K562 (cell line): ENCODE data around the gene SLC26A8. TPM values are rescaled to one million over a fixed set of nuclear protein-coding genes. Genes with fewer than 3 reads are reported as not detected.

Experiments used
- ATAC-seq: fragments of 200-7000 bp; cut with Tn5 transposase; 3 replicates; pipeline ENCODE4 v1.9.1; 2020; ENCODE audit warnings: moderate library complexity
- BruUV-seq: library from RNA; stranded (reverse); fragments of 400-500 nt; replicated peaks from 2 replicates; lab custom pipeline; 2021; lab: Mats Ljungman, UMichigan
- CTCF ChIA-PET: fragments of 300-600 bp; formaldehyde crosslinking; extraction: SDS; loops from one replicate; lab custom pipeline; 2021; ENCODE audit warnings: low intra/inter-chr PET ratio; lab: Yijun Ruan, JAX
- POLR2A ChIA-PET: fragments of 300-600, 350-650 bp; sonication (Branson Sonifier 250); formaldehyde crosslinking; extraction: SDS; loops from one replicate; lab custom pipeline; 2021; ENCODE audit warnings: antibody characterized with exemption, inconsistent platforms; lab: Yijun Ruan, JAX
- DNase-seq, 4 experiments: peaks; one replicate each; pipeline versions ENCODE4 v3.0.0 to v3.0.0-alpha.2; 2011 to 2018; ENCODE audit warnings: low spot score in 3 of 4, mixed read lengths in 3 of 4; ENCODE audit errors: extremely low read depth in 1 of 4
- FAIRE-seq: peaks from 2 replicates; lab custom pipeline; 2011; peaks lifted over from hg19 to GRCh38; lab: Jason Lieb, UNC
- H2AFZ ChIP-seq: 2 replicates; pipeline ENCODE4 v1.6.0; 2011; ENCODE audit warnings: low read depth, low read length, control low read depth, inconsistent platforms
- H3K27ac ChIP-seq: fragments of 200-600 bp; 3 replicates; pipeline ENCODE4 v1.8.0; 2011; ENCODE audit warnings: low read depth, mild to moderate bottlenecking, control low read depth, inconsistent platforms, low read length, moderate library complexity, mixed read lengths; ENCODE audit errors: extremely low read depth
- H3K27me3 ChIP-seq, 2 experiments: fragments of 300-600 bp in 1 of 2; 2 replicates in 1 of 2; 3 replicates in 1 of 2; pipeline versions ENCODE4 v1.6.0 to v1.8.0; 2011; ENCODE audit warnings: inconsistent platforms in 2 of 2, low read length in 2 of 2, mild to moderate bottlenecking in 1 of 2, mixed read lengths in 1 of 2, moderate library complexity in 1 of 2; ENCODE audit not compliant: control insufficient read depth in 2 of 2, insufficient read depth in 2 of 2
- H3K36me3 ChIP-seq: fragments of 300-600 bp; 3 replicates; pipeline ENCODE4 v1.8.0; 2011; ENCODE audit warnings: mild to moderate bottlenecking, low read length, inconsistent platforms; ENCODE audit not compliant: control insufficient read depth, insufficient read depth
- H3K4me1 ChIP-seq, 2 experiments: fragments of 200-600 bp in 1 of 2; replicated peaks in 1 of 2; 2 replicates in 1 of 2; 3 replicates in 1 of 2; pipeline versions ENCODE4 v1.5.1 to v1.8.0; 2011; ENCODE audit warnings: inconsistent platforms in 2 of 2, low read length in 2 of 2, mild to moderate bottlenecking in 1 of 2, mixed read lengths in 1 of 2, moderate library complexity in 1 of 2; ENCODE audit not compliant: control insufficient read depth in 2 of 2, insufficient read depth in 2 of 2
- H3K4me2 ChIP-seq: 2 replicates; pipeline ENCODE4 v1.6.1; 2011; ENCODE audit warnings: low read length, control low read depth, inconsistent platforms, mixed read lengths; ENCODE audit not compliant: insufficient read depth
- H3K4me3 ChIP-seq: fragments of 200-600 bp; sonication (generic), shearing (Covaris generic); 2 replicates; pipeline ENCODE4 v1.5.1; 2016; ENCODE audit warnings: control low read depth, inconsistent platforms
- H3K79me2 ChIP-seq: fragments of 200-600 bp; 3 replicates; pipeline ENCODE4 v1.8.0; 2011; ENCODE audit warnings: low read length, inconsistent platforms; ENCODE audit not compliant: control insufficient read depth, insufficient read depth
- H3K9ac ChIP-seq, 2 experiments: 2 replicates each; pipeline versions ENCODE4 v1.6.0 to v1.6.1; 2011; ENCODE audit warnings: low read depth in 2 of 2, low read length in 2 of 2, control low read depth in 1 of 2, inconsistent platforms in 1 of 2, mild to moderate bottlenecking in 1 of 2, mixed read lengths in 1 of 2; ENCODE audit not compliant: insufficient read depth in 1 of 2
- H3K9me1 ChIP-seq: one replicate; pipeline ENCODE4 v1.6.0; 2011; ENCODE audit warnings: inconsistent platforms, mild to moderate bottlenecking, low read length, moderate library complexity; ENCODE audit not compliant: control insufficient read depth, insufficient read depth
- H3K9me3 ChIP-seq: replicated peaks from 2 replicates; pipeline ENCODE4 v1.5.1; 2011; ENCODE audit warnings: low read depth, low read length, inconsistent platforms; ENCODE audit not compliant: control insufficient read depth, insufficient read depth
- H4K20me1 ChIP-seq: replicated peaks from 2 replicates; pipeline ENCODE4 v1.6.1; 2011; ENCODE audit warnings: low read length, inconsistent platforms, mixed read lengths; ENCODE audit not compliant: control insufficient read depth, insufficient read depth
- AFF1 ChIP-seq, 2 experiments: fragments of 450-650 bp; IDR thresholded peaks; 2 replicates each; pipeline ENCODE4 v1.6.1; 2018; ENCODE audit warnings: mild to moderate bottlenecking in 2 of 2, low read depth in 1 of 2; ENCODE audit not compliant: partially characterized antibody in 2 of 2
- ATF3 ChIP-seq, 2 experiments: fragments of 450-650 bp in 1 of 2; sonication (generic) in 1 of 2; formaldehyde crosslinking in 1 of 2; IDR thresholded peaks in 1 of 2; conservative IDR thresholded peaks in 1 of 2; 2 replicates each; pipeline versions ENCODE4 v1.6.1 to v1.8.1; 2016 to 2023; ENCODE audit warnings: mild to moderate bottlenecking in 2 of 2, moderate library complexity in 2 of 2, inconsistent platforms in 1 of 2, missing genetic modification reagents in 1 of 2
- CEBPG ChIP-seq, 3 experiments: fragments of 200-800 bp in 1 of 3; sonication (Bioruptor generic) in 1 of 3; sonication (generic) in 1 of 3; formaldehyde crosslinking in 1 of 3; IDR thresholded peaks in 2 of 3; conservative IDR thresholded peaks in 1 of 3; 2 replicates each; pipeline versions ENCODE4 v1.6.1 to v1.8.0; 2016 to 2022; ENCODE audit warnings: missing compliant biosample characterization in 2 of 3, missing genetic modification characterization in 2 of 3, mild to moderate bottlenecking in 1 of 3, missing genetic modification reagents in 1 of 3
- E2F5 ChIP-seq: sonication (generic); formaldehyde crosslinking; IDR thresholded peaks from 2 replicates; pipeline ENCODE4 v1.8.0; 2022; ENCODE audit warnings: mild to moderate bottlenecking, missing genetic modification reagents
- SREBF2 ChIP-seq: sonication (generic); formaldehyde crosslinking; IDR thresholded peaks from 2 replicates; pipeline ENCODE4 v1.4.0; 2020; ENCODE audit warnings: mild to moderate bottlenecking, missing genetic modification reagents
- UBTF ChIP-seq, 2 experiments: IDR thresholded peaks; 2 replicates each; pipeline ENCODE4 v1.6.1; 2012; ENCODE audit warnings: improper control_type of control experiment in 2 of 2, low read depth in 2 of 2, low read length in 2 of 2, borderline replicate concordance in 1 of 2
- WGBS: fragments of 100-300 bp; shearing (Covaris generic); methylation state at CpG from one replicate; pipeline ENCODE4 v1.1.6; 2016; ENCODE audit warnings: low coverage, mixed read lengths; ENCODE audit not compliant: insufficient coverage; ENCODE audit errors: missing lambda C conversion rate; 5-methylcytosine and 5-hydroxymethylcytosine counted together
- in situ Hi-C: fragments of 300-500 bp; cut with MboI; formaldehyde crosslinking; loops from 4 replicates; pipeline ENCODE4 v1.15.0; 2018; ENCODE audit warnings: inconsistent platforms, mixed read lengths
- intact Hi-C: fragments of 100-400 bp; cut with micrococcal nuclease; formaldehyde crosslinking; loops from 2 replicates; pipeline ENCODE4 v1.14.2; 2022
- polyA plus RNA-seq, 8 experiments: library from polyadenylated mRNA; depleted of rRNA in 4 of 8; stranded (reverse) in 5 of 8; unstranded in 3 of 8; fragments of >200 nt; fragmentation: Nextera tagmentation in 2 of 8; fragmentation: Illumina TruSeq in 1 of 8; extraction: Ambion mirVana in 2 of 8; extraction: Trizol in 1 of 8; gene quantifications; 2 replicates each; pipeline versions ENCODE4 v1.2.1 to v1.2.3, GENCODE V29; 2011 to 2014; ENCODE audit warnings: inconsistent platforms in 1 of 8, missing spikeins in 1 of 8
- total RNA-seq, 7 experiments: library from RNA; depleted of rRNA in 6 of 7; stranded (reverse); fragments of >200 nt in 6 of 7; fragmentation: Illumina TruSeq in 2 of 7; extraction: Trizol in 2 of 7; gene quantifications; 2 replicates each; pipeline versions ENCODE4 v1.2.1 to v1.2.3, GENCODE V29; 2011 to 2021; ENCODE audit warnings: low replicate concordance in 1 of 7

The SLC26A8 gene
- total and polyA plus RNA-seq, 9 of the 15 experiments (the other 6 are each of a cell fraction or from before 2014, with no cell fraction given), result not detected

- H3K4me3 ChIP-seq, result no peak overlapping the region
- POLR2A ChIA-PET, result interaction anchor here (0.6 to 1.1 kb wide), 2 partner anchors 11 to 89 kb away, joined by 3 to 5 read pairs; no protein-coding TSS in a partner anchor
- 51% methylated on average over 2 of the region's 2 CpGs for WGBS
- no peak overlapping the region for H3K4me2 ChIP-seq
- peaks cover 52% of the 10 kb centered on the region for H3K79me2 ChIP-seq
- H3K9me3 ChIP-seq, result no peaks in the 10 kb centered on the region
- intact Hi-C loops, result no loop called here
- no peak for FAIRE-seq
- BruUV-seq, result no TSS peak
- CTCF ChIA-PET, result no interaction called here
- TF ChIP-seq ATF3 (IDR thresholded peaks at IDR 0.05) (peak; percentile 82), ATF3 (CRISPR knock-in tag; conservative IDR thresholded peaks at IDR 0.05) (no peak), CEBPG (CRISPR knock-in tag; IDR thresholded peaks at IDR 0.05) (no peak), CEBPG (tag; conservative IDR thresholded peaks at IDR 0.05 in 1 of 2, IDR thresholded peaks at IDR 0.05 in 1 of 2) (peak in 1 of 2 experiments; percentile 56; a peak in 2 of 4 replicates), AFF1 (IDR thresholded peaks at IDR 0.05; ENCODE audit: low read depth in 1 of 2, partially characterized antibody in 2 of 2) (no peak), UBTF (IDR thresholded peaks at IDR 0.05; ENCODE audit: borderline replicate concordance in 1 of 2, low read depth in 2 of 2, low read length in 2 of 2) (no peak), SREBF2 (no peak), E2F5 (CRISPR knock-in tag) (no peak)
- no peak overlapping the region for H3K9ac ChIP-seq
- peaks cover 14% of the 10 kb centered on the region; the same call in 1 of the 2 replicates for H4K20me1 ChIP-seq
- H3K4me1 ChIP-seq, result peaks cover 0 to 9% of the 10 kb centered on the region in 2 experiments; a peak in 1 of 5 replicates
- no peak for DNase-seq
- H3K27me3 ChIP-seq, result no peaks in the 10 kb centered on the region
- in situ Hi-C loops, result no loop called here
- no peaks in the 10 kb centered on the region for H3K9me1 ChIP-seq
- H3K27ac ChIP-seq, result no peak overlapping the region
- H2AFZ ChIP-seq, result no peak overlapping the region
- no peak for ATAC-seq
- H3K36me3 ChIP-seq, result peaks cover 18% of the 10 kb centered on the region; the same call in 2 of the 3 replicates
Measured at GRCh38 chr6:36049582-36049981, 25.1 kb upstream of the SLC26A8 start.
